GM19239 (cell line): Measurements from ENCODE around the gene STRN.
"Not testable (repeated sequence)": the region's sequence is repeated elsewhere in the genome, so short reads cannot be mapped to it uniquely, and the experiment has no call there.

Experiments used
- DNase-seq: peaks from one replicate; pipeline ENCODE4 v3.0.0; 2011; ENCODE audit warnings: low spot score; ENCODE audit not compliant: insufficient read length
- FAIRE-seq: peaks from 2 replicates; lab custom pipeline; 2011; peaks lifted over from hg19 to GRCh38; lab: Jason Lieb, UNC

Gene STRN

DNA sequence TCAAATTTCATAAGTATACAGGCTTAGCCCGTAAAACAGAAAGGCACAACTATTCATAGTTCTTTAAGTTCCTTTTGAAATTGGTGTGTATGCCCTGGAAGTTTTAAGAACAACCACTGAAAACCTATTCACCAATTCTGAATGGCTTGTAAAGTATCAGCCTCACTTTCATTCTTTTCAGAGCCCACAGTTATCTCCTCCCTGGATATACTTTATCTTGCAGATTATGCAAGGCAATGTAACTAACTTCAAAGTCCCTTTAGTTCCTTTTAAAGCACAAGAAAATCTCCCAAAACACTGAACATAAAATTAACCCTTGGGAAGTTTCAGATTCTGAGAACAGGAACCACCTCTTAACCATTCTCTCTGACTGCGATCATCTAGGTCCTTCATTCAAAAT, 1.1 kb downstream of the STRN start:
- DNase-seq (no peak), FAIRE-seq (peak; percentile 58)

DNA sequence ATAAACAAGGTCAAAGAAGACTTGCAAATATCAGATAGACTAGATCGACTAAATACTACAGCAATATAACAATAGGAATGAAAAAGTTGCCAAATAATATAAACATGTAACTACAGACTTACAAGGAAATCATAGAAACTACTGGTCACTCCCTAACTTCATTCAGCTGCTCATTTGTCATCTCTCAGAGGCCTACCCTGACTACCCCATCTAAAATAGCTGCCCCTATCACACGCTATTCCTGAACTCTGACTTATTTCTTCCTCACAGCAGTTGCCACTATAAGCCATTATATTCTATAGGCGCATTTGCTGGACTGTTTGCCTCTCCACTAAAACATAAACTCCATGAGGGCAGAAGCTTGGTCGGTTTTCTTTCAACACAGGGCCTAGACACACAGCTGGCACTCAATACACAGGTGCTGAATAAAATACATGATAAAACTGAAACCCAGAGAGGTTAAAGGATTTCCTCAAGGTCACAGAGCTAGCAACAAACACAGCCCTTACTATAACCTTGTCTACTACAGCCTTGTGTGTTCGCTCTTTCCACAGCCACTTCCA, 1.8 kb downstream of the STRN start:
- DNase-seq (no peak), FAIRE-seq (no peak)

DNA sequence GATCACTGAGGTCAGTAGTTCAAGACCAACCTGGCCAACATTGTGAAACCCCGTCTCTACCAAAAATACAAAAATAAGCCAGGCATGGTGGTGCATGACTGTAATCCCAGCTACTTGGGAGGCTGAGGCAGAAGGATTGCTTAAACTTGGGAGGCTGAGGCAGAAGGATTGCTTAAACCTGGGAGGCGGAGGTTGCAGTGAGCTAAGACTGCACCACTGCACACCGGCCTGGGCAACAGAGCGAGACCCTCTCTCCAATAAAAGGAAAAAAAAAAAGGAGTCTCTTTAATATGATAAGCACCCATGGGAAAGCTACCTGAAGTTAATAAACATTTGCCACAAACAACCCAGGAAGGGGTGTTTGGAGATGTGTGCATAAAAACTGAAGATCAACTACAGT, 2.6 kb downstream of the STRN start:
- DNase-seq (no peak), FAIRE-seq (no peak)

DNA sequence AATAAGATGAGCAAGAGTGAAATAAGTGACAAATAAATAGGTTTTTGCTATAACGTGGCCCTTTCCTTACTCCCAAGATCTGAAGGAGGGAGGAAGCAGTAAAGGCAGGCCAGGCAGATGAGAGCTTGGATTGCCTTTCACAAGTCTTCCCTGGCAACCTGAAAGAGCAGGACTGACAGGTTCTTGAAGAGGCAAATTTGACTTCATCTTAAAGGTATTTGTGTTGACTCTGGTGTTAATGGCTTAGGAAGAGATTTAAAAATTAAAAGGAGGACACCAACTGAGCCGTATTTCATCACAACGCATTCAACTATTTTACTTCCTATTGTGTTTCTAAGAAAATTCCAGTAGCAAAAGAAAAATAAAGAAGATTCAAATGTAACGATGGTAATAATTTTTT, 3.2 kb downstream of the STRN start:
- no peak for FAIRE-seq
- no peak for DNase-seq

DNA sequence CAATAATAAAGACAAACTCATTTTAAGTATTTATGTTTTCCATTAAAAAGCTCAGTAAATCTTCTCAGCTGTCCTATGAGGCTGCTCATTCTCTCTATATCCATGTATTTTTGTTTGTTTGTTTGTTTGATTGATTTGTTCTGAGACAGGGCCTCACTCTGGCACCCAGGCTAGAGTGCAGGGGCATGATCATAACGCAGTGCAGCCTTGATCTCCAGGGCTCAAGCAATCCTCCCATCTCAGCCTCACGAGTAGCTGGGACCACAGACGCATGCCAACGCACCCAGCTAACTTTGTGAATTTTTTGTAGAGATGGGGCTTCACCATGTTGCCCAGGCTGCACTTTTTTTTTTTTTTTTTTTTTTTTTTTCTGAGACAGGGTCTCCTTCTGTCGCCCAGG, 5.6 kb downstream of the STRN start:
- FAIRE-seq (no peak), DNase-seq (no peak)

DNA sequence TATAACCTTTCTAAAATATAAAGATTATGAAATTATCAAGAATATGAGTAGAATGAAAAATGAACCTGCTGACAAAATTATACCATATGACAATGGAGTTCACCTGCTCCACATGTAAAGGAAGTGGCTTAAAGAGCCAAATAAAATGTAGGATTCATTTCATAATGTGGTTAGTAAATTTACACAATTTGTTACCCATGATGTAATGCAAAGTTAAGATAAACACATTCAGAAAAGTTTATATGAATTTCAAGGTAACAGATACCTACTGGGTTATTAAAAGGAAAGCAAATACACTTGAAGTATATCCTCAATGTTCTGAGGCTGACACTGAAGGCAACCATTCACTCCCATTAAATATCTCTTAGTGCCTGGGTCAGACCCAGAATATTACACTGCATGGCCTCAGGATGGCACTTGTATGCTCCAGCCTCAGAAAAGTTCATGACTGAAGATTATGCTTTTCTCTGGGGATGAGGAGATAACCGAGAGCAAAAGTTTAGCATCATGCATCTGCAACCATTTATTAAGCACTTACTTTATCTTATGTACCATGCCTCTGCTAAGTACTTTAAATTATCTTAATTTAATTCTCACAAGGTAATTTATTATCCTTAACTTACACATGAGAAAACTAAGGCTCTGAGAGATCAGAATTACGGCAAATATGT, 6.2 kb downstream of the STRN start:
- no peak for FAIRE-seq
- DNase-seq: no peak

DNA sequence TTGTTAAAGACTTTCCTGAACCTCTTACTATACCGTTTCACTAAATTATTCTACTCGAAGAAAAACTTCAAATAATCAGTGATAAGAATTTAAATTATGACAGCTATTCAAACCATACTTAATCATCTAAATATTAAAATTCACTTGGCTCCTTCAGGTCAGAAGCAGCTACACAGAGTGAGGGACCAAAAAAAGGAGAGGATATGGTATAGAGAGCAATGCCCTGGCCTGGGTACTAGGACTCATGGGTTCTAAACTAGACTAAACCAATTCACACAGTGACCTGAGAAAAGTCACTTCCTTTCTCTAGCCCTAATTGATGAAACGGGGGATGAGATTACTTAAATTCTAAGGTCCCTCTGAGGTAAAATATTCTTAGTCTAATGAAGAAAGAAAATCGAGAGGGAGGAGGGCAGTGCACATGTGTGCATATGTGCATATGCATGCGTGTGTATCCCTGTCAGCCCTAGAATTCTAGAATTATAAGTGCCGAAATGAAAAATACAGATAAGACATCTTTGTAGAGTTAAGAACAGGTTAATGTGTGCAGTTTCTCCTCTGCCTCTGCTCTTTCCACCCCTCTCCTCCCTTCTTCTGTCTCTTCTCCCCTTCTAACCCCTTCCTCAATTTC, 11.2 kb downstream of the STRN start:
- FAIRE-seq: no peak

DNA sequence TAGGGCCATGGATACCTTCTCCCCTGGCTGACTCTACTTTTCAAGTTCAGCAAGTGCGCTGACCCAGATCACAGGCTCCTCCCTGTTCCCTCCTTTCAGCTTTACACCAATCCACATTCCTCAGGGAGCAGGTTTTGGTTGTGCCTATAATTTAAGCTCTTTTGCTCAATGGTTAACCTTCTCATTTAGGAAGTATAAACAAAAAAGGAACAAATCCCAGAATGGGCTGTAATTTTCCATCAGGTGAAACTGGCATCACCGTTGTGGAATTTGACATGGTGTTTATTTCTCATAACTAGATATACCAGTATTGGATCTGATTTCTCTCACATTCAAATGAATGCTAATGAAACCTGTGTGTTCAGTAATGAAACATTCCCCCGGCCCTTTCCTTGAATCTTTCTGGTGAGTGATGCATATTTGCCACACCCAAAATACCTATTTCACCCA, 13.6 kb downstream of the STRN start:
- no peak for FAIRE-seq

More for the DNA sequence above, 11.2 kb downstream of the STRN start:
- DNase-seq: no peak

DNA sequence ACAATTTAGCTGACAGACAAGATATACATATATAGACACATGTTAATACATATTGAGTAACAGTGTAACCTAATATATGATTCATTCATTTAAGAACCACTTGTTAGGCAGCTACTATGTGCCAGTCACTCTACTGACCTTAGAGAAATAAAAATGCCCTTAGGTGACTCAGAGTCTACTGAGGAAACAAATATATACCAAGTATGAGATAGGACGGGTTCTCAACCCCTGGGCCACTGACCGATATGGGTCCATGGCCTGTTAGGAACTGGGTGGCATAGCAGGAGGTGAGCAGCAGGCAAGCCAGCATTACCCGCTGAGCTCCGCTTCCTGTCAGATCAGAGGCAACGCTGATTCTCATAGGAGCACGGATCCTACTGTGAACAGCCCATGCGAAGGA, 14.8 kb downstream of the STRN start:
- no peak for DNase-seq
- no peak for FAIRE-seq

More for the DNA sequence above, 13.6 kb downstream of the STRN start:
- DNase-seq: no peak

DNA sequence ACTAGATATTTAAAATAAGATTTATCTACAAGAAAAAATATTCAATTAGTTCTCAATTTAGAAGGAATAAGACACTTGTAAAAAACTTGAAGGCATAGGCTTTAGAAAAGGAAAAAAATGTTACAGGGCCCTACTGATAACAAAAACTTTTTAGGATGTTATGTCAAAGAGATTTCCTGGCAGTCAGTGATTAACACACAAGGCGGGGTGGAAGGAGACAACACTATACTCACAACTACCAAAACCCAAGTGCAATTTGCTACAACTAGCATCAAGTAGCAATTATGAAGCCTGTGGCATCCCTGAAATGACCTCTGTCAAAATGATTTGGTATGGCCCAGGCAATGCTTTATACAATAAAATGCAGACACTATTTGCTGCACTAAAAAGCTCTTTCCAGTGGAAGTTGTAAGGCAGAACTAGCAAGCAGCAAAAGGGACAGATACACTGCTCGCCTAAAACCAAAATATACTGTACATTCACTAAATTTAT, 15.3 kb downstream of the STRN start:
- DNase-seq (no peak), FAIRE-seq (no peak)

DNA sequence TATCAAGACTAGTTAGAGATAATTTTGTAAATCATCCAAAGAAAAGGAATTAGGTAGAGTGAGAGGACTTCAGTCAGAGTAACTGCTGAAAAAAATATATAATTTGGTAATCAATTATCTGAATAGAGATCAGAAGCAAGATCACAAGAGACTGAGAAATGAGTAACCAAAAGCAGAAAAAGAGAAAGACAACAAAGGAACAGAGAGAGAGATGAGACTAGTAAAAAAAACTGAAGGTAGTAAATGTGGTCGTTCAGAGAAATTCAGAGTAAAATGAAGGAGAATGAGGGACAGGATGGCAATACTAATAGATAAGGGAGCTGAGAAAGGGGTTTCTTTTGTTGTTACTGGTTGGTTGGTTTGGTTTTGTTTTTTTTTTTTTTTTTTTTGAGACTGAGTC, 16.5 kb downstream of the STRN start:
- no peak for DNase-seq
- FAIRE-seq: no peak

DNA sequence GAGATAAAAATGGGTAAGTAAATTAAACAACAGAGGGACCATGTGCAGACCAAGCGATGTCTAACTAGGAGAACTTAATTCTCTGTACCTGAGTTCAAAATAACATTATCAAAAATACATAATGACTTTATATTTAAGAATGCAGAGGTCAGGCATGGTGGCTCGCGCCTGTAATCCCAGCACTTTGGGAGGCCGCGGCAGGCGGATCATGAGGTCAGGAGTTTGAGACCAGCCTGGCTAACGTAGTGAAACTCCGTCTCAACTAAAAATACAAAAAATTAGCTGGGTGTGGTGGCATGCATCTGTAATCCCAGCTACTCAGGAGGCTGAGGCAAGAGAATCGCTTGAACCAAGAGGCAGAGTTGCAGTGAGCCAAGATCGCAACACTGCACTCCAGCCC, 21.1 kb downstream of the STRN start:
- not testable (repeated sequence) for DNase-seq, FAIRE-seq

DNA sequence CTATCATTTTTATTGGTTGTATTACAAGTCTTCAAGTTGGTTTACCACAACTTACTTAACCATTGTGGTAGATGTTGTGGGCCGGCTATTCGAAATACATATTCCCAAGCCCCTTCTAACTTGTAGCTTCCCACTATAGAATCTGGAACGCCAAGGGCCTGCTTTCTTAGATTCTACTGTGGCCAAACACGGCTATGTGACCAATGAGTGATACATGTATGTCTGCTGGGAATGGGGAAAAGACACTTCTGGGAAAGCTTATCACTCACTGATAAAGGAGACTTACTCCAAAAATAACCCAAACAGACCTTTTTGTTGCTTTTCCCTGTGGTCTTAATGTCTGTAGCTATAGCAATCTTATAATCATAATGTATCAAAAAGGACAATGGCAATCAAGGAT, 24.5 kb downstream of the STRN start:
- DNase-seq (no peak), FAIRE-seq (no peak)

DNA sequence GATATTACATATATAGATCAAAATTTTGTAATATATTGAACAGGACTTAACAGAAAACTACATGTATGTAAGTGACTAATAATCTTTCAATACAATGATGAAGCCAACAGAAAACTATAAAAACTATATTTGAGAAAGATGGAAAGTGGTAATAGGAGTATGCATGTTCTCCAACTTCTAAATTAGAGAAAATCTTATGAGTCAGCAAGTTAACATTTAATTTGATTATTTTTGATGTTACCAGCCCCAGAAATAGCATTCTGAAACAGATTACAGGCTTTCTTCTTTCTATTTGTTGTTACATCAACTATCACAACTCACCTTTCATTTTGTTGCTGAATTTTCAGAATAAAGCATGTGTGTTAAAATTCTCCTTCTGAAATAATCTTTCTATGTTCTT, 29.8 kb downstream of the STRN start:
- not testable (repeated sequence) for FAIRE-seq, DNase-seq

DNA sequence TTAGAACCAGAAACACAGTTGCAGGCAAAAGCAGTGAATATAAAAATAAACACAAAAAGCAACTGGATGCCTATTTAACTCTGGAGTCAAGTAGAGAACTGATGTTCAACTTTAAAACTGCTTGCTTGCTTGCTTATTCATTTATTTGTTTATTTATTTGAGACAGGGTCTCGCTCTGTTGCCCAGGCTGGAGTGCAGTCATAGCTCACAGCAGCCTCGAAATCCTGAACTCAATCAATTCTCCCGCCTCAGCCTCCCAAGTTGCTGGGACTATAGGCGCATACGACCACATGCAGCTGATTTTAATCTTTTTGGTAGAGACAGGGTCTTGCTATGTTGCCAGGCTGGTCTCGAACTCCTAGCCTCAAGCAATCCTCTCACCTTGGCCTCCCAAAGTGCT, 34.6 kb downstream of the STRN start:
- FAIRE-seq: not testable (repeated sequence)

DNA sequence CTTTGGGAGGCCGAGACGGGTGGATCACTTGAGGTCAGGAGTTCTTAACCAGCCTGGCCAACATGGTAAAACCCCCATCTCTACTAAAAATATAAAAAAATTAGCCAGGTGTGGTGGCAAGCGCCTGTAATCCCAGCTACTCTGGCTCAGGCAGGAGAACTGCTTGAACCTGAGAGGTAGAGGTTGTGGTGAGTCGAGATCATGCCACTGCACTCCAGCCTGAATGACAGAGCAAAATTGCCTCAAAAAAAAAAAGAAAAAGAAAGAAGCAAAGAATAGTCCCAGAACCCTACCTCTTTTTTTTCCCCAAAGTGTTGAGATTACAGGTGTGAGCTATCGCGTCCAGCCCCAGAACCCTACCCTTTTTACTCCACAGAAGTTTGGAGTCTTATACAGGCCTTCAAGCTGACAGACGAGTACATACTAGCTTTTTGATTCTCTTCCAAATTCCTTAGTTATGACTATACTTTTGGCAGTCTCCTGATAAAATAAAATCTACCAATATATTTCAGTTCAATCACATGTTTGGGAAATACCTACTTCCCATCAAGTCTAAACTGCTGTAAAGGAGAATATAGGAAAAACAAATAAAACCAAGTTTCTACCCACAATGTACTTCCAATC, 35.4 kb downstream of the STRN start:
- not testable (repeated sequence) for DNase-seq, FAIRE-seq

More for the DNA sequence above, 34.6 kb downstream of the STRN start:
- not testable (repeated sequence) for DNase-seq

DNA sequence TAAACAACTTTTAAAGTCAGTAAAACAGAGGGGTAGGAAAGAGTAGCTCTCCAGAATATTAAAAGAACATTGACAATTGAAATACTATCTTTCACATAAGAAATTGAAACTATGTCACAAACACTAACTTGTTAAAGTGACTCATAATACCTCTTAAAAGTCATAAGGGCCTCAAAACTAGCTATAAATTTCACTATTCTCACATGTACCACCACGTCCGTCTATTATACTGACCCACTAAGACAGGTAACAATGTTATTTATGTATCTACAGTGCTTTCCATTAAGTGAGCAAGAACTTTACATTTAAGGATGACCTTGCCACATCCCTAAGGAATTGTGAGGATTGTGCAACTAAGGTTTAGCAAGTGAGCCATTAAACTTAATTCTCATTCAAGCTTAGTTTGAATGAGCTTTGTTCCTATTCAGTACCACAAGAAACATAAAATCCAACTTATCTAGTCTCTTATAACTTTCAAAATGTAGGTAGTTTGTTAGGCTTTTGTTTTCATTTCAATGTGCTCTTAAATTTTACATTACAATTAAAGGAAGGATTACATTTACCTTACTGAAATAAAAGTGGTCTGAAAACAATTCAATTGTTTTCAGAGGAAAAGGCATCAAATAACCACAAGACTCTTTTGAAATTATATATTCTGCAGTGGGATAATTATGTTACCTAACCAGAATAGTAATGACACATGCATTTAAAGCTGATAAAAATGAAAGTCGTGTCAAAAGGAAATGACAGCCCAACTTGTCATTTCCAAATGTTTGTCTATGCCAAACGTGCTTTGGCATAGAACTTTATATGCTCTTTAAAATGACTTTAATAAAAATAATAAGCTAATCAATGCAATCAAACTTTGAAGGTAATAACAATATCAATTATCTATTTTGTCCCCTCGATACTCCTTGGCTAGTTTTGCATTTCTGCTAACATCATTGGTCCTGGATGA, 39.9 kb downstream of the STRN start:
- DNase-seq, FAIRE-seq: not testable (repeated sequence)

DNA sequence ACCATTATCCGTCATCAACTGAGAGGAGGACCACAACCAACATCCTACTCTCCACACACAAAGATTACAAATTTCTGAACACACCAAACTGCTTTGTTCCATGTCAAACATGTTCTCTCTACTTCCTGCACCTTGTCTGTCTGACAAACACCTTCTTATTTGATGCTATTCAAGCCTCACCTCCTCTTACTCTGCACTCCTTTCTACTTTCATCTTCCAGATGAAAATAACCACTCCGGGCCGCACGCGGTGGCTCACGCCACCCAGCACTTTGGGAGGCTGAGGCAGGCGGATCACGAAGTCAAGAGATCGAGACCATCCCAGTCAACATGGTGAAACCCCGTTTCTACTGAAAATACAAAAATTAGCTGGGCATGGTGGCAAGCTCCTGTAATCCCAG, 43.7 kb downstream of the STRN start:
- not testable (repeated sequence) for DNase-seq, FAIRE-seq

DNA sequence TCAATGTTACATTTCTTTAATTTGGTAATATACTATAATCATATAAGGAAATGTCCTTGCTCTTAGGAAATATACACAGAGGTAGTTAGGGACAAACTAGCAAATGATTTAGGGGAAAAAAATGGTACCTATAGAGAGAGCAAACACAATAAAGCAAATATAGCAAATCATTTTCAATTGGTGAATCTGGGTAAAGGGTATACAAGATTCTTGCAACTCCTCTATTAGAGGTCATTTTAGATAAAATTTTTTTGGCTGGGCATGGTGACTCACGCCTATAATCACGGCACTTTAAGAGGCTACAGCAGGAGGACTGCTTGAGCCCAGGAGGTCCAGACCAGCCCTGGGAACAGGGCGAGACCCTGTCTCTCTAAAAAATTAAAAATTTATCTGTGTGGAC, 44.4 kb downstream of the STRN start:
- no peak for FAIRE-seq
- no peak for DNase-seq
